ENCODE data around the gene RORC. TPM values are rescaled to one million over a fixed set of nuclear protein-coding genes. Genes with fewer than 3 reads are reported as not detected.

Gene RORC
- total RNA-seq, 1 donor from 2014 or later, result not detected

DNA sequence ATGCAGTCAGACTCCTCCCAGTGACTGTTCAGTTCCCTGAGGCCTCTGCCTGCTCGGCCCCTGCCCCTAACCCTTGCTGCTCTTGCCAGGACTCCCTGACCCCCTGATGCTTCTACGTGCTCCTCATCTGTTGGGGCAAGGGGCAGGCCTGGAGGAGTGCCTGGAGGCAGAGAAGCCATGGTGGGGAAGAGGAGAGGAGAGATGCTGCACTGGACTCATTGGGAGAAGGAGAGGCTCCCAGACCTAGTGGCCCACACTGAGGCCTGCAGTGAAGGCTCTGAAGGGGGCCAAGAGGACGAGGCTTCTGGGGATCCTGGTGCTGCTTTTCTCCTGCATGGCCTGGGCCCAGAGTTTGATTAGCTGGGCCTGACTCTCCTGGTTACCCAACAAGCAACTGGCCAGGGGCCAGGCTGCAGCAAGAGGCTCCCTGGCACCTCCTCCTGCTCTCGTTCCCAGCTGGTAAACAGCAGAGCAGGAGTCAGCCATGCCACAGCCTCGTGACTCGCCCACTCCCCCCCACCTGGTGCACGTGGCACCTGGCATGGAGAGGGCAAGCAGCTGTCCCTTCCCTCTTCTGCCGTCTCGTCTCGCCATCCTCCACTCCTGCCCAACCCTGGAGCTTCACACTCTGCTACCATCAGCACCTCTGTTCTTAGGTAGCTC lies 847 bp upstream of the RORC start:
- peaks cover 12% of the 10 kb centered on the region for H3K4me1 Mint-ChIP-seq (ENCODE audit: low read depth)
- no peak overlapping the region for H3K4me3 Mint-ChIP-seq (ENCODE audit: low read depth)
- peaks cover 21% of the 10 kb centered on the region for H3K27me3 Mint-ChIP-seq
- no peak for TF ChIP-seq CTCF (IDR thresholded peaks at IDR 0.05; ENCODE audit: unreplicated experiment)
- no peak for DNase-seq (ENCODE audit: low spot score, unreplicated experiment)
- no peaks in the 10 kb centered on the region for H3K9me3 Mint-ChIP-seq (ENCODE audit: low read depth)
- no peaks in the 10 kb centered on the region for H3K36me3 Mint-ChIP-seq (ENCODE audit: insufficient read depth)
- H3K27ac Mint-ChIP-seq, result no peak overlapping the region

DNA sequence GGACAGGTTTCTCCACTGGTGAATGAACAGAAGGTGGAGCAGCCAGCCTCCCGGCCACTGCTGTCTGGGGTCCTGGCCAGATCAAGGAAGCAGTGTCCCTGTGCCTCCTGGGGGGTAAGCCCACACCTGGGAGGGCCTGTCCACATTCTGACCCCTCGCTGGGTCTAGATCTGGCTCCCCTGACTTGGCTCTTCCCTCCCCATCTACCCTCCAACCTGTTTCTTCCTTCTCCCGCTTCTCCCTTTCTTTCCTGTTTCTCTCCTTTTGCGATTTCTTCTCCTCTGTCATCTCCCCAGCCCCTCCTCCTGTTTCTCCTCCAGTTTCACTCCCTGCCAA lies 378 bp downstream of the RORC start:
- no peaks in the 10 kb centered on the region for H3K36me3 Mint-ChIP-seq (ENCODE audit: insufficient read depth)
- no peak for TF ChIP-seq CTCF (IDR thresholded peaks at IDR 0.05; ENCODE audit: unreplicated experiment)
- DNase-seq (ENCODE audit: low spot score, unreplicated experiment), result no peak
- peaks cover 9% of the 10 kb centered on the region for H3K27me3 Mint-ChIP-seq
- H3K4me1 Mint-ChIP-seq (ENCODE audit: low read depth), result peaks cover 6% of the 10 kb centered on the region
- H3K27ac Mint-ChIP-seq, result no peak overlapping the region
- H3K9me3 Mint-ChIP-seq (ENCODE audit: low read depth), result no peaks in the 10 kb centered on the region
- H3K4me3 Mint-ChIP-seq (ENCODE audit: low read depth), result no peak overlapping the region

GRCh38 chr1:151830055-151830454 lies 1.5 kb downstream of the RORC start:
- Mint-ChIP-seq H3K4me1 (ENCODE audit: low read depth) (peaks cover 5% of the 10 kb centered on the region), H3K36me3 (ENCODE audit: insufficient read depth) (no peaks in the 10 kb centered on the region), H3K27ac (no peak overlapping the region), H3K9me3 (ENCODE audit: low read depth) (no peaks in the 10 kb centered on the region), H3K4me3 (ENCODE audit: low read depth) (no peak overlapping the region), H3K27me3 (peaks cover 14% of the 10 kb centered on the region)
- DNase-seq (ENCODE audit: low spot score, unreplicated experiment), result no peak
- no peak for TF ChIP-seq CTCF (IDR thresholded peaks at IDR 0.05; ENCODE audit: unreplicated experiment)

- no peak for TF ChIP-seq CTCF (IDR thresholded peaks at IDR 0.05; ENCODE audit: unreplicated experiment)
- H3K36me3 Mint-ChIP-seq (ENCODE audit: insufficient read depth), result no peaks in the 10 kb centered on the region
- peaks cover 18% of the 10 kb centered on the region for H3K27me3 Mint-ChIP-seq
- no peak overlapping the region for H3K4me3 Mint-ChIP-seq (ENCODE audit: low read depth)
- peaks cover 5% of the 10 kb centered on the region for H3K4me1 Mint-ChIP-seq (ENCODE audit: low read depth)
- H3K9me3 Mint-ChIP-seq (ENCODE audit: low read depth), result no peaks in the 10 kb centered on the region
- DNase-seq (ENCODE audit: low spot score, unreplicated experiment), result no peak
- H3K27ac Mint-ChIP-seq, result peak overlapping the region; percentile 29
Observed at GRCh38 chr1:151829352-151830046, 2.1 kb downstream of the RORC start.

DNA sequence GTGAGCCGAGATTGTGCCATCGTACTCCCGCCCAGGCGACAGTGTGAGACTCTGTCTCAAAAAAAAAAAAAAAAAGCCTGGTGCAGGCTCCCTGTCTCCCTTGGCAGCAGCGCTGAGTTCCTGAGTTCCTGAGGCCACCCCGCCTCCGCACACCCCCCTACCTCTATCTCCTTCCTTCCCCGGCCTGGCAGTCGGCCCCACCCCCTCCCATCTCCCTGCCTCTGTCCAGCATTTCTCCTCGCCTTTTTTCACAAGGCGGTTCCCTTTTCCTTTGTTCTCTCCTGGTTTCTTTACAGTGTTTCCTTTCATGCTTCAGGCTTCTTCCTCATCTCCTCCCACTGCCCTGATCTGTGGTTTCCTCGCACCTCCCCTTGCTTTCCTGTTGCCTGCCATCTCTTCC lies 2.7 kb downstream of the RORC start:
- Mint-ChIP-seq H3K4me3 (ENCODE audit: low read depth) (no peak overlapping the region), H3K4me1 (ENCODE audit: low read depth) (peaks cover 5% of the 10 kb centered on the region), H3K27me3 (peaks cover 21% of the 10 kb centered on the region), H3K36me3 (ENCODE audit: insufficient read depth) (no peaks in the 10 kb centered on the region), H3K27ac (peak overlapping the region; percentile 29), H3K9me3 (ENCODE audit: low read depth) (no peaks in the 10 kb centered on the region)
- no peak for DNase-seq (ENCODE audit: low spot score, unreplicated experiment)
- TF ChIP-seq CTCF (IDR thresholded peaks at IDR 0.05; ENCODE audit: unreplicated experiment), result no peak
